Kidney epithelial cell (primary cell): ENCODE measurements around the gene GGA1. TPM values are rescaled to one million over a fixed set of nuclear protein-coding genes. Genes with fewer than 3 reads are reported as not detected.

Experiments
- DNase-seq: peaks from one replicate; pipeline ENCODE4 v3.0.0-alpha.2; 2010; ENCODE audit warnings: low read depth
- H3K27me3 ChIP-seq: 2 replicates; pipeline ENCODE4 v1.6.0; 2011; ENCODE audit warnings: low read length; ENCODE audit not compliant: control insufficient read depth, insufficient read depth
- H3K36me3 ChIP-seq: 2 replicates; pipeline ENCODE4 v1.5.1; 2011; ENCODE audit warnings: low read length; ENCODE audit not compliant: control insufficient read depth, insufficient read depth
- H3K4me3 ChIP-seq: 2 replicates; pipeline ENCODE4 v1.5.1; 2011; ENCODE audit warnings: low read depth, mild to moderate bottlenecking, control low read depth, low read length
- CTCF ChIP-seq: IDR thresholded peaks from 2 replicates; pipeline ENCODE4 v1.5.1; 2011; ENCODE audit warnings: mild to moderate bottlenecking, moderate library complexity, low read length, control low read depth, inconsistent platforms; ENCODE audit not compliant: insufficient read depth, poor library complexity, severe bottlenecking
- total RNA-seq: library from RNA; depleted of rRNA; stranded (reverse); fragments of >200 nt; gene quantifications from 2 replicates; pipeline ENCODE4 v1.2.3, GENCODE V29; 2015

The GGA1 gene
- total RNA-seq, 1 donor from 2014 or later = 65.9 TPM

- no peak for TF ChIP-seq CTCF
- Histone ChIP-seq H3K4me3 (no peak overlapping the region), H3K36me3 (peaks cover 2% of the 10 kb centered on the region), H3K27me3 (no peaks in the 10 kb centered on the region)
- DNase-seq = no peak
These were observed 65.6 kb downstream of the GGA1 start for GRCh38 chr22:37674248-37674647.

GRCh38 chr22:37674951-37675929 is 66.6 kb downstream of the GGA1 start, which contains the start of gene LGALS1:
Gene LGALS1 (plus strand): TSS chr22:37675636. CDS start chr22:37675703, 67 bp downstream.
- Histone ChIP-seq H3K4me3 (peak within 1 kb of the TSS; percentile 50), H3K27me3 (no peaks in the 10 kb centered on the region), H3K36me3 (peaks cover 2% of the 10 kb centered on the region)
- peak; percentile 22 for TF ChIP-seq CTCF
- peak; percentile 79 for DNase-seq

- H3K27me3 ChIP-seq = no peaks in the 10 kb centered on the region
- H3K4me3 ChIP-seq = peak overlapping the region; percentile 50
- H3K36me3 ChIP-seq = peaks cover 2% of the 10 kb centered on the region
- no peak for TF ChIP-seq CTCF
- DNase-seq = no peak
These were observed 67.5 kb downstream of the GGA1 start for GRCh38 chr22:37675930-37676735.

DNA sequence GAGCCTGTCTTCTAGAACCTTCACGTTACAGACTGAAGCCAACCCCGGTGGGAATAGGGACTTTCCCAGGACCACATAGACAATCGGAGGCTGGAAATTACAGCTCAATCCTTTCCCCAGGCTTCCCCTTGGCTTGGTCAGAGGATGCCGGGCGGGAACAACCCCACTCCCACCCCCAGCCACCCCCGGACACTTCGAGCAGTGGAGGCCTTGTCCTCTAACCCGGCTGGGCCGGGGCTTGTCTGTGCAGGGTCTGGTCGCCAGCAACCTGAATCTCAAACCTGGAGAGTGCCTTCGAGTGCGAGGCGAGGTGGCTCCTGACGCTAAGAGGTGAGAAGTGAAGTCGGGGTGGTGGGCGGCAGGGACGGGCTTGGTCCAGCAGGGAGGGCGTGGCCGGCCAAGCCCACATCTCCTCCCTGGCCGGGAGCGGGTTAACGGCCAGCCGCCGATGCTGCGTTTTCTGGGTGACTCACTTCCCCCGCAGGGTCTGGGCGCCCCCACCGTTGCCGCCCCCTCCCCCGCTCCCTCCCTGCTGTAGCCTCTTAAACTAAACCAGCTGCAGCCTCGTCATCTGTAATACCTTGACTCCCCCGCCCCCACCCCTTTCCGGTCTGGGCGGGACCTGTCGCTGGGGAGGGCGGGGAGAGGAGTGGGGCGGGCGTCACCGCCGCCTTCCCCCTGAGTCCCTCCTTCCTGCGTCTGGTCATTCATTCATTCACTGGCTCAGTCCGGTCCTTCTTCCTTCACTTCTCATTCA is 68.3 kb downstream of the GGA1 start:
- Histone ChIP-seq H3K27me3 (no peaks in the 10 kb centered on the region), H3K4me3 (peak overlapping the region; percentile 50), H3K36me3 (peaks cover 2% of the 10 kb centered on the region)
- TF ChIP-seq CTCF = no peak
- peak; percentile 77 for DNase-seq

DNA sequence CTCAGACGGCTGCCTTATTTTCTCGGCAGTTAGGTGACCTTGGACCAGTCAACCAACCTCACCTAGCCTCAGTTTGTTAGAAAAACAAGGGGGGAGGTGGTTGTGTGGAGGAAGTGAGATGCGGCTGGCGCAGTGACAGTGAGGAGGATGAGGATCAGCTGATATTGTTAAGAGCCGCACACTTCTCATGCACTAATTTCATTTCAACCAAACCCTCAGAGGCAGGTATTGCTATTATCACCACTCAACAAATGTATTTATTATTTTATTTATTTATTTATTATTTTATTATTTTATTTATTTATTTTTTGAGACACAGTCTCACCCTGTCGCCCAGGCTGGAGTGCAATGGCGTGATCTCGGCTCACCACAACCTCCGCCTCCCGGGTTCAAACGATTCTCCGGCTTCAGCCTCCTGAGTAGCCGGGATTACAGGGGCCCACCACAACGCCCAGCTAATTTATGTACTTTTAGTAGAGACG is 68.9 kb downstream of the GGA1 start:
- DNase-seq = no peak
- H3K36me3 ChIP-seq = peaks cover 2% of the 10 kb centered on the region
- peak overlapping the region; percentile 50 for H3K4me3 ChIP-seq
- no peak for TF ChIP-seq CTCF
- no peaks in the 10 kb centered on the region for H3K27me3 ChIP-seq
